Panc1 (cell line): ENCODE measurements around the gene FANK1.
"Not testable (repeated sequence)": the region's sequence is repeated elsewhere in the genome, so short reads cannot be mapped to it uniquely, and the experiment has no call there.

Experiments
- POLR2AphosphoS5 ChIP-seq: IDR thresholded peaks from 2 replicates; pipeline ENCODE4 v1.6.1; 2012; ENCODE audit warnings: mild to moderate bottlenecking, low read depth, low read length, moderate library complexity
- SIN3A ChIP-seq: IDR thresholded peaks from 2 replicates; pipeline ENCODE4 v1.6.1; 2012; ENCODE audit warnings: low read depth, mild to moderate bottlenecking, low read length, moderate library complexity, borderline replicate concordance; ENCODE audit not compliant: insufficient read depth
- TF ChIP-seq, protein P1 (sequence below): fragments of 450-650 bp; IDR thresholded peaks from 2 replicates; pipeline ENCODE4 v1.5.1; 2017; ENCODE audit warnings: mild to moderate bottlenecking
- TF ChIP-seq, protein P2 (sequence below), 2 experiments: IDR thresholded peaks; 2 replicates each; pipeline ENCODE4 v1.6.1; 2011 to 2012; ENCODE audit warnings: low read depth in 2 of 2, control low read depth in 1 of 2, low read length in 1 of 2, mild to moderate bottlenecking in 1 of 2, moderate library complexity in 1 of 2; ENCODE audit not compliant: insufficient read depth in 1 of 2

DNA sequence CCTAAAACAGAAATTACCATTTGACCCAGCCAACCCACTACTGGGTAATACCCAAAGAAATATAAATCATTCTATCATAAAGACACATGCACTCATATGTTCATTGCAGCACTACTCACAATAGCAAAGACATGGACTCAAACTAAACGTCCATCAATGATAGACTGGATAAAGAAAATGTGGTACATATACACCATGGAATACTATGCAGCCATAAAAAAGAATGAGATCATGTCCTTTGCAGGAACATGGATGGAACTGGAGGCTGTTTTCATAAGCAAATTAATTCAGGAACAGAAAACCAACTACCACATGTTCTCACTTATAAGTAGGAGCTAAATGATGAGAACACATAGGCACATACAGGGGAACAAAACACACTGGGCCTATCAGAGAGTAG lies 151.4 kb downstream of the FANK1 start:
- TF ChIP-seq, protein P1, sequence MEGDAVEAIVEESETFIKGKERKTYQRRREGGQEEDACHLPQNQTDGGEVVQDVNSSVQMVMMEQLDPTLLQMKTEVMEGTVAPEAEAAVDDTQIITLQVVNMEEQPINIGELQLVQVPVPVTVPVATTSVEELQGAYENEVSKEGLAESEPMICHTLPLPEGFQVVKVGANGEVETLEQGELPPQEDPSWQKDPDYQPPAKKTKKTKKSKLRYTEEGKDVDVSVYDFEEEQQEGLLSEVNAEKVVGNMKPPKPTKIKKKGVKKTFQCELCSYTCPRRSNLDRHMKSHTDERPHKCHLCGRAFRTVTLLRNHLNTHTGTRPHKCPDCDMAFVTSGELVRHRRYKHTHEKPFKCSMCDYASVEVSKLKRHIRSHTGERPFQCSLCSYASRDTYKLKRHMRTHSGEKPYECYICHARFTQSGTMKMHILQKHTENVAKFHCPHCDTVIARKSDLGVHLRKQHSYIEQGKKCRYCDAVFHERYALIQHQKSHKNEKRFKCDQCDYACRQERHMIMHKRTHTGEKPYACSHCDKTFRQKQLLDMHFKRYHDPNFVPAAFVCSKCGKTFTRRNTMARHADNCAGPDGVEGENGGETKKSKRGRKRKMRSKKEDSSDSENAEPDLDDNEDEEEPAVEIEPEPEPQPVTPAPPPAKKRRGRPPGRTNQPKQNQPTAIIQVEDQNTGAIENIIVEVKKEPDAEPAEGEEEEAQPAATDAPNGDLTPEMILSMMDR, result not testable (repeated sequence)
- TF ChIP-seq POLR2AphosphoS5, SIN3A: not testable (repeated sequence)
- TF ChIP-seq, protein P2, sequence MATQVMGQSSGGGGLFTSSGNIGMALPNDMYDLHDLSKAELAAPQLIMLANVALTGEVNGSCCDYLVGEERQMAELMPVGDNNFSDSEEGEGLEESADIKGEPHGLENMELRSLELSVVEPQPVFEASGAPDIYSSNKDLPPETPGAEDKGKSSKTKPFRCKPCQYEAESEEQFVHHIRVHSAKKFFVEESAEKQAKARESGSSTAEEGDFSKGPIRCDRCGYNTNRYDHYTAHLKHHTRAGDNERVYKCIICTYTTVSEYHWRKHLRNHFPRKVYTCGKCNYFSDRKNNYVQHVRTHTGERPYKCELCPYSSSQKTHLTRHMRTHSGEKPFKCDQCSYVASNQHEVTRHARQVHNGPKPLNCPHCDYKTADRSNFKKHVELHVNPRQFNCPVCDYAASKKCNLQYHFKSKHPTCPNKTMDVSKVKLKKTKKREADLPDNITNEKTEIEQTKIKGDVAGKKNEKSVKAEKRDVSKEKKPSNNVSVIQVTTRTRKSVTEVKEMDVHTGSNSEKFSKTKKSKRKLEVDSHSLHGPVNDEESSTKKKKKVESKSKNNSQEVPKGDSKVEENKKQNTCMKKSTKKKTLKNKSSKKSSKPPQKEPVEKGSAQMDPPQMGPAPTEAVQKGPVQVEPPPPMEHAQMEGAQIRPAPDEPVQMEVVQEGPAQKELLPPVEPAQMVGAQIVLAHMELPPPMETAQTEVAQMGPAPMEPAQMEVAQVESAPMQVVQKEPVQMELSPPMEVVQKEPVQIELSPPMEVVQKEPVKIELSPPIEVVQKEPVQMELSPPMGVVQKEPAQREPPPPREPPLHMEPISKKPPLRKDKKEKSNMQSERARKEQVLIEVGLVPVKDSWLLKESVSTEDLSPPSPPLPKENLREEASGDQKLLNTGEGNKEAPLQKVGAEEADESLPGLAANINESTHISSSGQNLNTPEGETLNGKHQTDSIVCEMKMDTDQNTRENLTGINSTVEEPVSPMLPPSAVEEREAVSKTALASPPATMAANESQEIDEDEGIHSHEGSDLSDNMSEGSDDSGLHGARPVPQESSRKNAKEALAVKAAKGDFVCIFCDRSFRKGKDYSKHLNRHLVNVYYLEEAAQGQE (IDR thresholded peaks at IDR 0.05; ENCODE audit: insufficient read depth in 1 of 2, low read depth in 2 of 2, low read length in 1 of 2), result not testable (repeated sequence)
